ENCODE measurements around the gene TRMT61A.
"Not testable (repeated sequence)": the region's sequence is repeated elsewhere in the genome, so short reads cannot be mapped to it uniquely, and the experiment has no call there.

TRMT61A gene

GRCh38 chr14:103521951-103522563, 6.9 kb upstream of the TRMT61A start:
- H3K4me3 ChIP-seq (ENCODE audit: low read depth, low read length), result peak overlapping the region; percentile 86

DNA sequence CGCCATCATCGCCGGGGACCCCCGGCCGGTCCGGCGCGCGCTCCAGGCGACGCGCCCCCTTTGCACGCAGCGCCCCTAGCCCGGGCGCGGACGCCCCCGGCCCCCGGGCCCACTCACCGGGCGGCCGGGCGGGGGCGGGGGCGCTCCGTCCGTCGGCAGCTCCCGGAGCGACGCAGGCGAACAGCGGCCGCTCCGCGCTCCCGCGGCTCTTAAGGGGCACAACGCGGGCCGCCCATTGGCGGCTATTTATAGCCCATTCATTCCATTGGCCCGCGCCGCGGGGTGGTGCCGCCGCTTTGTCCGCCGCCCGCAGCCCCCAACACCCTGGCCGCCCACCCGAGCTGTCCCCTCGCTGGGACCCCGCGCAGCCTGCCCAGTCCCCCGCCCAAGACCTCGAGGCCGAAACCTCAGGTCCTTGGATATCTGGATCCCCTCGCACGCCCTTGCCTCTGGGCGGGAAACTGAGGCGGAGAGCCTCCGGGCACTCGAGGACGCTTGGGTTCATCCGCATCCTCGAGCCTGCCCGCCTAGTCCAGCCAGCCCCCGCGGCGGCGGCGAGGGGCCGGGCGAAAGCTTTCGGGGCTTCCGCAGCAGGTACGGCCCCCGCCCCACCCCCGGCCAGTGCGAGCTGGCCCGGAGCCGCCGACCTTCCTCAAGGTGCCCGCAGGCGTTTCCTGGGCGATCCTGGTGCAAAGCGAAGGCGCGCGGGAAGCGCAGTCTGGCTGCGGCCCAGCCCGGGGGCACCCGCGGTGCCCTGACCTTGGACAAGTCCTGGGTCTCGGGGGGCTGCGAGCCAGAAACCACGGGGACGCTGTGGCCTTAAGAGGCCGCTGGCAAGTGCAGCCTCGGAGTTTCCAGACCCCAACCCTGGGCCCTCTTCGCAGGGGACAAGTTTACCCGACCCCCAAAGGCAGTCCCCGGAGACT, 6.1 kb upstream of the TRMT61A start, which contains the start of gene CKB:
TSS of gene CKB (minus strand) at position 182 of the 926 bp plus-strand sequence. CDS start 337 bp downstream, outside the sequence.
- peak within 1 kb of the TSS; percentile 86 for H3K4me3 ChIP-seq (ENCODE audit: low read depth, low read length)

GRCh38 chr14:103523575-103523954, 5.4 kb upstream of the TRMT61A start:
- peak overlapping the region; percentile 86 for H3K4me3 ChIP-seq (ENCODE audit: low read depth, low read length)

DNA sequence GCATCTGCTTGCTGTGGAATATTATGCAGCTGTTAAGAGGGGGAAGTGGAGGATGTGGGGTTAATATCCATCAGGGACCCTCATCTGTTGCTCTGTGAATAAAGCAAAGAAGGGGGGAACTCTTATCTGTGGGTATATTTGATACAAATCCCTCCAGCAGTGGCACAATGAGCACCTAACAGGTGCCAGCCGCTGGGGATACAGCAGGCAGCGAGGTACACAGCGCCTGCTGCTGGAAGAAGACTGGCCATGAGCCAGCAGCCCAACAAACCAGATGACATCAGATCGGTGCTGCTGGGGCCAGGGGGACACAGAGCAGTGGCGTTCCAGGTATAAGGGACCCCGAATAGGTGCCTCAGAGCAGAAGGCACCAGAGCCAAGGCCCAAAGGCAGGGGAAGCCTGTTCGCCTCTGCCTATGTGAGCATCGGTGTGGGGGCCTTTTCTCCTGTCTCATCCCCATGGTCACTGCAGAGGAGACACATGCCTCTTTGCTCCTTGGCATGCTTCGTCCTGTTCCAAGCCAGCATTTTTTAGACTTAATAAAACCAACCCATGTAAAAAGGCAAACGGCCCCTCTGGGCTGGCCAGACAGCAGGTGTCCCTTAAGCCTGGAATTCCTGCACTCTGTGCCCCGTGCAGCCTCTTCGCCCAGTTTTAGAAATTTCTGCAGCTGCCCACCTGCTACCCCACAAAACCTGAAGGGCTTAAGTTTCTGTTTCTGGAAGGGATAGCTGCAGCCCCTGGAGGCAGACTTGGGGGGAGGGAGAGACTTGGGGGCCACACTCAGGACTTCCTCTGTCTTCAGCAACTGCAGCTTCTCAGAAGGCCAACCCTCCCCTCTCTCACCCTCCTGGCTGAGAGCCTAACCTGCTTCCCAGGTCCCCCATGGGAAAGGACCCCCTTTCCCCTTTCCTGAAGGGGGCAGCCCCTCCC, 4.7 kb upstream of the TRMT61A start:
- no peak overlapping the region for H3K4me3 ChIP-seq (ENCODE audit: low read depth, low read length)

- H3K4me3 ChIP-seq (ENCODE audit: low read depth, low read length), result not testable (repeated sequence)
Measured at GRCh38 chr14:103525430-103526246, 3.4 kb upstream of the TRMT61A start.

DNA sequence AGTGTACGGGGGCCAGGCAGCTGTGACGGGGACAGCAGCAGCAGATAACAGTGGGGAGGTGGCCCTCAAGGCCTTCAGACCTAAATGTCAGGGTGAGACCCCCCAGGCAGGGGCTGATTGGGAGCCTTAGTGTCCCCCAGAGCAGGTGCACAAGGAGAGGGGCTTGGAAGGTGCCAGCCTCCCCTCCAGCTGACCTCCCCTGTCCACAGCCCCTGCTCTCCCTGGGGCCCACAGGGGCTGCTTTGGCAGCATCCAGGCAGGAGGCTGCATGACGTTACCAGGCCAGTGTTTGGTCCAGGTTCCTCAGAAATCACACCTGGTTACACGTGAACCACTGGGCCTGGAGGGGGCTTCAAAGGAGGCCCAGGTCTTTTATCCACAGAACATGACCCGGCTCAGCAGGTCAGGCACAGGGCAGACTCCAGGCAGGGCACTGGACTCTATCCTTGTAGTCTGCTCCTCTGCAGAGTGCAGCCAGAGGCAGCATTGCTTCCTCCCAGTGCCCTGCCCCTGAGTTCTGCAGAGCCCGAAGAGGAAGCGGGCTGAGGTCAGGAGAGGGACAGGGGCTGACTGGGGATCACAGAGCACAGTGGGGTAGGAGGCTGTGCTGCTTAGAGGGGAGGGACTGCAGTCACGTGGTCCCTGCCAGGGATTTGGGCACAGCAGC, 2.6 kb upstream of the TRMT61A start:
- H3K4me3 ChIP-seq (ENCODE audit: low read depth, low read length), result no peak overlapping the region

- no peak overlapping the region for H3K4me3 ChIP-seq (ENCODE audit: low read depth, low read length)
Measured at GRCh38 chr14:103526914-103527248, 2.1 kb upstream of the TRMT61A start.

DNA sequence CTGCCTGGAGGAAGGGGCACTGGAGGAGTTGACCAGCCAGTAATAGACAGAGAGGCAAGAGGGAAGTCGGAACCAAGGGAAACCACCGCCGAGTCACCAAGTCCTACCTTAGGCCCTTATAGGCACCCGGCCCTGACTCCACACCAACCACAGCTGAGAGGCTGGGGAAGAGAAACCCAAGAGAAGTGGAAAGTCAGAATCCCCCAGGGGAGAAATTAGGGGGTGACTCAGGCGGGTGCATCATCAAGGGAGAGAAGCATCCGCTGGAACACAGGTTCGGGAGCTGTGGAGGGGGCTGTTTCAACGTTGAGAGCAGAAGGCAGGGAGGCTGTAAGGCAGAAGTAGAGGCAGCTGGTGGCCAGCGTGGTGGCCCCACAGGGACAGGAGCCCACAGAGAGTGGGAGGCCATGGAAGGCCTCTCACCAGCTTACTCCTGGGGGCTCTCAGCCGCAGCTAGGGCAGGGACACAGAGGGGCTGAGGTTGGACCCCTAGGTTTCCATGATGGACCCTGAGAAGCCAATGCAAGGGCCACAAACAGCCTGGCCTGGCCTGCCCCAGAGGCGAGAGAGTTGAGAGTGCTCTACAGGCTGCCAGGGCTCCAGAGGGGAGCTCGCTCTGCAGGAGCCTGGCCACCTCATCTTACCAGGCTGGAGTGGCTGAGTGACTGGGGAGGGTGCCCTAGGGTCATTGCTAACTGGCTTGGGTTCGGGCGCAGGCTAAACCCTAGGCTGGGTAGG, 1.4 kb upstream of the TRMT61A start:
- no peak overlapping the region for H3K4me3 ChIP-seq (ENCODE audit: low read depth, low read length)

GRCh38 chr14:103528146-103528586, 830 bp upstream of the TRMT61A start:
- peak overlapping the region; percentile 98 for H3K4me3 ChIP-seq (ENCODE audit: low read depth, low read length)

GRCh38 chr14:103529383-103530365, 678 bp downstream of the TRMT61A start:
- H3K4me3 ChIP-seq (ENCODE audit: low read depth, low read length), result peak overlapping the region; percentile 98

DNA sequence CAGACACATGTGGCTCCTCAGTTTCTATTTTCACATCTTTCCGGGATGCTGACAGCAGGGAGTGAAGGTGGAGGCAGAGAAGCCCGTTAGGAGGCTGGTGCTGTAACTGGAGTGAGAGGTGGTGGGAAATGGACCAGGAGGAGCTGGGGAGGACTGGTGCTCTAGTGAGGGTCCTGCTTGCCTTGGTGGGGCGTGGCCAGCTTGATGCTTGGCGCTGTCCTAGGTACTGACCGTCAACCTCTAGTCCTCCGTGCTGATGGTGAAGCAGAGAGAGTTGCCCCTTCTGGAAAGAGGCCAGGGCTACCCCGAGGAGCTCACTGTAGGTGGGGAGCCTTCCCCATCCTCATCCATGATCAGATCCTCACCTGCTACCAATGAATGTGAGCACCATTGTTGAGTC, 1.4 kb downstream of the TRMT61A start:
- no peak overlapping the region for H3K4me3 ChIP-seq (ENCODE audit: low read depth, low read length)

DNA sequence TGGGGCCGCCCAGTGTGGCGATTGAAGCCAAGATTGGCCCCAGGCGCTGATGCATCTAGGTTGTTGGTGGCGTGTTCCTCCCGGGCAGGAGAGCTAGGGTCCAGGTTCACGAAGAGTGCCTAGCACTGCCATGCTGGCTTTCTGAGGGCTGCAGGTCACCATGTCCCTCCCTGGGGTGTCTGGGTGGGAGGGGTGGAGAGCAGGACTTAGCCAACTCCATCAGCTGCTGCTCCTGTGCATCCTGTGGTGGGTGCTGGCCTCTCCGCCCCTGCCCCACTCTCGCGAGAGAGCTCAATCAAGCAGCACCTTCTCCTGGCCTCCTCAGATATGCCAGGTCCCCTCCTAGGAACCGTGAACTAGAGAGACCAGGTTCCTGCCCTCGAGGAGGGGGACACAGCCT, 1.8 kb downstream of the TRMT61A start:
- no peak overlapping the region for H3K4me3 ChIP-seq (ENCODE audit: low read depth, low read length)

GRCh38 chr14:103531421-103532215, 2.6 kb downstream of the TRMT61A start:
- no peak overlapping the region for H3K4me3 ChIP-seq (ENCODE audit: low read depth, low read length)

DNA sequence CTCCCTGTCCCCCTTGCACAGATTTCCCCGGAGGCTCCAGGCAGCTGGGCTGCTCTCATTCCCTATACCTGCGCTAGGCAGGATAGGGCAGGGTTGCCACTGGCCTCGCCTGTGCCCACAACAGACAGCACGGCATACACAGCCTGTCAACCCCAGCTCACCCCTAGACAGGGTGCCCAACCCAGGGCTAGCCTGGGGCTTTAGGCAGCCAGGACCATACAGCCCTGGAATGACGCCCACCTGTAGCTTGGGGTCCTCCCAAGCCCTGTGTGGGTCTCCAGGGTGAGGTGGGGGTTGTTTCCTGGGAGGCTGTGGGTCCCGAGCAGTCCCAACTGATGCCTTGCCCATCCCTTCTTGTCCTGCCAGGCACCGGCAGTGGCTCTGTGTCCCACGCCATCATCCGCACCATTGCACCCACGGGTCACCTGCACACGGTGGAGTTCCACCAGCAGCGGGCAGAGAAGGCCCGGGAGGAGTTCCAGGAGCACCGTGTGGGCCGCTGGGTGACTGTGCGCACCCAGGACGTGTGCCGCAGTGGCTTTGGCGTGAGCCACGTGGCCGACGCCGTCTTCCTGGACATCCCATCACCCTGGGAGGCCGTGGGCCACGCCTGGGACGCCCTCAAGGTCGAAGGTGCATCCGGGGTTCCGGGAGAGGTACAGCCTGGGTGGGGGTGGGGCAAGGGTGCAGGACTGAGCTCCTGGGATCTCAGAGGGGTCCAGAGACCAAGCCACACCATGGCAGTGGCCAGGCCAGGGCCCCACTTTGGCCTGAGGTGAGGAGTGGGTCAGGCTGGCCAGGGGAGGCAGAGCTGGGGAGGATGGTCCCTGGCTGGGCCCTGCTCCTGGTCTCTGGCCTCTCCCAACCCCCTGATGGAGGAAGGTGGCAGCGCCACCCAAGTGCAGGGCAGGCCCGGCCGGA, 3.5 kb downstream of the TRMT61A start:
- no peak overlapping the region for H3K4me3 ChIP-seq (ENCODE audit: low read depth, low read length)

- H3K4me3 ChIP-seq (ENCODE audit: low read depth, low read length), result no peak overlapping the region
Measured at GRCh38 chr14:103533137-103533998, 4.4 kb downstream of the TRMT61A start.

Data from iPS-11a (cell line).